Endometrial microvascular endothelial cells (primary cell): ENCODE measurements around the gene GALNT13. TPM values are rescaled to one million over a fixed set of nuclear protein-coding genes. Genes with fewer than 3 reads are reported as not detected.

Experiments
- in situ Hi-C: cut with HindIII; loops from 2 replicates; pipeline ENCODE4 v1.10.0; 2017; ENCODE audit warnings: low sequenced_read_pairs, low pct_unique_long_range_greater_than_20kb; ENCODE audit errors: inconsistent ontology term
- total RNA-seq: library from RNA; depleted of rRNA; stranded (reverse); fragments of >200 nt; gene quantifications from one replicate; pipeline ENCODE4 v1.2.3, GENCODE V29; 2015; ENCODE audit errors: inconsistent ontology term

Gene GALNT13
- total RNA-seq, 1 donor from 2014 or later, result not detected

- in situ Hi-C loops, result no loop called here
These were observed 323.4 kb downstream of the GALNT13 start for GRCh38 chr2:154194909-154195643.

- in situ Hi-C loops, result no loop called here
These were observed 324.0 kb downstream of the GALNT13 start for GRCh38 chr2:154195644-154196195.

GRCh38 chr2:154198866-154199265, 327.1 kb downstream of the GALNT13 start:
- in situ Hi-C loops, result no loop called here

- in situ Hi-C loops, result no loop called here
These were observed 331.5 kb downstream of the GALNT13 start for GRCh38 chr2:154203206-154203605.

- in situ Hi-C loops, result no loop called here
These were observed 332.2 kb downstream of the GALNT13 start for GRCh38 chr2:154203902-154204301.

GRCh38 chr2:154207288-154208047, 335.7 kb downstream of the GALNT13 start:
- in situ Hi-C loops, result no loop called here

GRCh38 chr2:154223726-154224125, 352.0 kb downstream of the GALNT13 start:
- in situ Hi-C loops, result no loop called here

- in situ Hi-C loops, result no loop called here
These were observed 355.2 kb downstream of the GALNT13 start for GRCh38 chr2:154226931-154227330.

GRCh38 chr2:154228566-154229280, 357.0 kb downstream of the GALNT13 start:
- in situ Hi-C loops, result no loop called here

- in situ Hi-C loops, result no loop called here
These were observed 358.2 kb downstream of the GALNT13 start for GRCh38 chr2:154229966-154230365.

GRCh38 chr2:154231021-154231420, 359.3 kb downstream of the GALNT13 start:
- in situ Hi-C loops, result no loop called here

GRCh38 chr2:154233231-154233630, 361.5 kb downstream of the GALNT13 start:
- in situ Hi-C loops, result no loop called here

GRCh38 chr2:154238252-154238651, 366.5 kb downstream of the GALNT13 start:
- in situ Hi-C loops, result no loop called here

- in situ Hi-C loops, result no loop called here
These were observed 368.6 kb downstream of the GALNT13 start for GRCh38 chr2:154240316-154240715.

GRCh38 chr2:154240921-154241379, 369.2 kb downstream of the GALNT13 start:
- in situ Hi-C loops, result no loop called here

GRCh38 chr2:154242687-154243086, 371.0 kb downstream of the GALNT13 start:
- in situ Hi-C loops, result no loop called here

- in situ Hi-C loops, result no loop called here
These were observed 372.0 kb downstream of the GALNT13 start for GRCh38 chr2:154243685-154244084.

GRCh38 chr2:154244932-154245331, 373.2 kb downstream of the GALNT13 start:
- in situ Hi-C loops, result no loop called here

GRCh38 chr2:154247503-154247902, 375.8 kb downstream of the GALNT13 start:
- in situ Hi-C loops, result no loop called here
